ENCODE results near the gene IFRD2.
A peak's percentile ranks its signal among the peaks of the same experiment; 100 is the strongest.

Gene IFRD2

GRCh38 chr3:50267280-50267913 is 24.8 kb downstream of the IFRD2 start:
- TF ChIP-seq ZFX (IDR thresholded peaks at IDR 0.05) (no peak), CTCF (conservative IDR thresholded peaks at IDR 0.05) (no peak)
- peak overlapping the region; percentile 18 for H3K27ac ChIP-seq

GRCh38 chr3:50266836-50267235 is 25.4 kb downstream of the IFRD2 start:
- peak overlapping the region; percentile 18 for H3K27ac ChIP-seq
- TF ChIP-seq CTCF (conservative IDR thresholded peaks at IDR 0.05): no peak
- TF ChIP-seq ZFX (IDR thresholded peaks at IDR 0.05): no peak

GRCh38 chr3:50266017-50266416 is 26.2 kb downstream of the IFRD2 start:
- no peak for TF ChIP-seq ZFX (IDR thresholded peaks at IDR 0.05)
- TF ChIP-seq CTCF (conservative IDR thresholded peaks at IDR 0.05): no peak
- H3K27ac ChIP-seq: no peak overlapping the region

GRCh38 chr3:50265571-50265970 is 26.7 kb downstream of the IFRD2 start:
- no peak overlapping the region for H3K27ac ChIP-seq
- TF ChIP-seq CTCF (conservative IDR thresholded peaks at IDR 0.05) (no peak), ZFX (IDR thresholded peaks at IDR 0.05) (no peak)

GRCh38 chr3:50264964-50265485 is 27.2 kb downstream of the IFRD2 start:
- TF ChIP-seq ZFX (IDR thresholded peaks at IDR 0.05) (no peak), CTCF (conservative IDR thresholded peaks at IDR 0.05) (no peak)
- no peak overlapping the region for H3K27ac ChIP-seq

GRCh38 chr3:50264383-50264963 is 27.8 kb downstream of the IFRD2 start:
- H3K27ac ChIP-seq: no peak overlapping the region
- TF ChIP-seq ZFX (IDR thresholded peaks at IDR 0.05) (no peak), CTCF (conservative IDR thresholded peaks at IDR 0.05) (no peak)
